ENCODE data around the gene TMEM178A.

GRCh38 chr2:39682066-39682692, 16.5 kb downstream of the TMEM178A start:
- TF ChIP-seq CTCF (conservative IDR thresholded peaks at IDR 0.05; ENCODE audit: low read depth, low read length), result no peak
- no peak for TF ChIP-seq RCOR1 (IDR thresholded peaks at IDR 0.05; ENCODE audit: insufficient replicate concordance, low read length)
- TF ChIP-seq USF2 (IDR thresholded peaks at IDR 0.05; ENCODE audit: low read depth, low read length), result no peak
- no peak for TF ChIP-seq RFX5 (IDR thresholded peaks at IDR 0.05; ENCODE audit: low read depth, low read length)
- no peak for TF ChIP-seq RAD21 (IDR thresholded peaks at IDR 0.05; ENCODE audit: low read length)
- no peak for TF ChIP-seq BHLHE40 (IDR thresholded peaks at IDR 0.05; ENCODE audit: low read depth, low read length)
- TF ChIP-seq POLR2A (IDR thresholded peaks at IDR 0.05; ENCODE audit: low read depth, low read length), result no peak
- no peak for TF ChIP-seq MXI1 (IDR thresholded peaks at IDR 0.05; ENCODE audit: borderline replicate concordance, low read depth, low read length)
- TF ChIP-seq MAZ (IDR thresholded peaks at IDR 0.05; ENCODE audit: borderline replicate concordance, low read depth, low read length), result no peak
- no peak for TF ChIP-seq CHD1 (IDR thresholded peaks at IDR 0.05; ENCODE audit: low read depth, low read length)
- TF ChIP-seq CEBPB (IDR thresholded peaks at IDR 0.05; ENCODE audit: low read depth, low read length), result no peak
- TF ChIP-seq SMC3 (IDR thresholded peaks at IDR 0.05; ENCODE audit: low read depth, low read length), result no peak

All from IMR-90 (cell line).